ENCODE measurements around the gene CD164L2. TPM values are rescaled to one million over a fixed set of nuclear protein-coding genes. Genes with fewer than 3 reads are reported as not detected.

Gene CD164L2
- total RNA-seq, 2 donors from 2014 or later = 1.6 to 1.8 TPM

DNA sequence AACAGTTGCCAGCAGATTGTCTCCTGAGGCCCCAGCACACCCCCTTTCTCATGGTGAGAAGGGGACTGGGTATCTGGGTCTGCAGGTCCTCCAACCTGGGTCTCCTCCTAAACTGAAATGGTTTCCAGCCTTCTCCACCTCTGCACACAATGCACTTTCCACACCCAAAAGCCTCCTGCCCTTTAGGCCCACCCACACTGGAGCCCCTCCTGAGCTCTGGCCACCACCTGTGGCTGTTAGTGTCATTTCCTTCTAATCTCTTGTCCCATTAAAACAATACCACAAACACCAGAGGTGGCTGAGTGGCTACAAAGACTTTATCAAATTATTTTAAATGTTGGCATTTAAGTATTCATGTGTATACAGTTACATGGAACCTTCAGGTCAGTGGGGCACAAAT, 20.8 kb upstream of the CD164L2 start:
- Mint-ChIP-seq H3K27ac (peak overlapping the region; percentile 89), H3K27me3 (ENCODE audit: insufficient read depth) (no peaks in the 10 kb centered on the region), H3K9me3 (no peaks in the 10 kb centered on the region), H3K36me3 (ENCODE audit: low read depth) (peaks cover 17% of the 10 kb centered on the region), H3K4me3 (no peak overlapping the region), H3K4me1 (peaks cover 55% of the 10 kb centered on the region)
- no peaks in the 10 kb centered on the region for H3K27me3 ChIP-seq (ENCODE audit: control insufficient read depth, insufficient read depth, low read length, poor library complexity, severe bottlenecking)
- DNase-seq = no peak
- no peak overlapping the region for H3K9ac ChIP-seq (ENCODE audit: extremely low read depth, low read length, poor library complexity, severe bottlenecking)
- H3K36me3 ChIP-seq (ENCODE audit: control insufficient read depth, insufficient read depth, low read length) = peaks cover 20% of the 10 kb centered on the region
- H3K27ac ChIP-seq (ENCODE audit: low read depth, low read length) = peak overlapping the region; percentile 9
- H3K4me3 ChIP-seq (ENCODE audit: low read length) = no peak overlapping the region
- H3K4me1 ChIP-seq (ENCODE audit: control insufficient read depth, insufficient read depth, low read length) = peaks cover 19% of the 10 kb centered on the region
- TF ChIP-seq, protein P1, sequence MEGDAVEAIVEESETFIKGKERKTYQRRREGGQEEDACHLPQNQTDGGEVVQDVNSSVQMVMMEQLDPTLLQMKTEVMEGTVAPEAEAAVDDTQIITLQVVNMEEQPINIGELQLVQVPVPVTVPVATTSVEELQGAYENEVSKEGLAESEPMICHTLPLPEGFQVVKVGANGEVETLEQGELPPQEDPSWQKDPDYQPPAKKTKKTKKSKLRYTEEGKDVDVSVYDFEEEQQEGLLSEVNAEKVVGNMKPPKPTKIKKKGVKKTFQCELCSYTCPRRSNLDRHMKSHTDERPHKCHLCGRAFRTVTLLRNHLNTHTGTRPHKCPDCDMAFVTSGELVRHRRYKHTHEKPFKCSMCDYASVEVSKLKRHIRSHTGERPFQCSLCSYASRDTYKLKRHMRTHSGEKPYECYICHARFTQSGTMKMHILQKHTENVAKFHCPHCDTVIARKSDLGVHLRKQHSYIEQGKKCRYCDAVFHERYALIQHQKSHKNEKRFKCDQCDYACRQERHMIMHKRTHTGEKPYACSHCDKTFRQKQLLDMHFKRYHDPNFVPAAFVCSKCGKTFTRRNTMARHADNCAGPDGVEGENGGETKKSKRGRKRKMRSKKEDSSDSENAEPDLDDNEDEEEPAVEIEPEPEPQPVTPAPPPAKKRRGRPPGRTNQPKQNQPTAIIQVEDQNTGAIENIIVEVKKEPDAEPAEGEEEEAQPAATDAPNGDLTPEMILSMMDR (conservative IDR thresholded peaks at IDR 0.05) = no peak
- no peaks in the 10 kb centered on the region for H3K9me3 ChIP-seq (ENCODE audit: control insufficient read depth, low read length)

DNA sequence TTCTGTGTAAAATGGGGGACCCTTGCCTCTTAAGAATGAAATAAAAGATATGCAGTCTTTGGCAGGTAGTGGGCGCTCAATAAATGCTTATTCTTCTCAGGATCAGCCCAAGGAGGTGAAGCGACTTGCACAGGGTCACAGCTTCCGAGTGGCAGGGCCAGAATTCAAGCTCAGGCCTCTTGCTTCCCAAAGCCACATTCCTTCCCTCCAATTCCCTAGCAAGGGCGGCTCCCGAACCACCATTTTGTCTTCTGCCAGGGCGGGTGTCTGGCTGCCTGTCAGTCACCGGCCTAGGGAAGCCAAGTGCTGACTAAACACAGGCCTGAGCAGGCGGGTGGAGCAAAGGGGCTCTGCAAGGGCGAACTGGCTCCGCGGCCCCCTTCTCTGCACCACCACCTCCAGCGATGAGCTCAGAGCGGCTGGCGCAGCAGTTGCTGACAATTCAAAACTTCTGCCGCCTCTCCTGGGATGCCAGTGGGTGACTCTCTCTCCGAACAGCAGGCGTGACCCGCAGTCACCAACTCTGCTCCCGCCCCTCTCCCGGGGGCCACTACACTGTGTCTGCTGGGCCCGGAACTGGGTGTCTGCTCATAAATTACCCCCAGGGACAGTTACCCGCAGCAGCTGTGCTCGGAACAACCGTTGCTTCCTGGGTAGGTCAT, 20.1 kb upstream of the CD164L2 start:
- WGBS, 2 experiments (ENCODE audit: insufficient coverage in 1 of 2, insufficient read length in 1 of 2) = 86 to 88% methylated on average over 11 to 24 of the region's 24 CpGs
- no peaks in the 10 kb centered on the region for H3K27me3 ChIP-seq (ENCODE audit: control insufficient read depth, insufficient read depth, low read length, poor library complexity, severe bottlenecking)
- Mint-ChIP-seq H3K4me3 (no peak overlapping the region), H3K27me3 (ENCODE audit: insufficient read depth) (no peaks in the 10 kb centered on the region), H3K27ac (peak overlapping the region; percentile 89), H3K9me3 (no peaks in the 10 kb centered on the region), H3K4me1 (peaks cover 60% of the 10 kb centered on the region), H3K36me3 (ENCODE audit: low read depth) (peaks cover 10% of the 10 kb centered on the region)
- H3K4me1 ChIP-seq (ENCODE audit: control insufficient read depth, insufficient read depth, low read length) = peaks cover 24% of the 10 kb centered on the region
- H3K9me3 ChIP-seq (ENCODE audit: control insufficient read depth, low read length) = no peaks in the 10 kb centered on the region
- peak overlapping the region; percentile 9 for H3K27ac ChIP-seq (ENCODE audit: low read depth, low read length)
- H3K4me3 ChIP-seq (ENCODE audit: low read length) = no peak overlapping the region
- DNase-seq = peak; percentile 85
- H3K9ac ChIP-seq (ENCODE audit: extremely low read depth, low read length, poor library complexity, severe bottlenecking) = no peak overlapping the region
- H3K36me3 ChIP-seq (ENCODE audit: control insufficient read depth, insufficient read depth, low read length) = peaks cover 12% of the 10 kb centered on the region
- TF ChIP-seq, protein P1 (conservative IDR thresholded peaks at IDR 0.05) = peak; percentile 35

DNA sequence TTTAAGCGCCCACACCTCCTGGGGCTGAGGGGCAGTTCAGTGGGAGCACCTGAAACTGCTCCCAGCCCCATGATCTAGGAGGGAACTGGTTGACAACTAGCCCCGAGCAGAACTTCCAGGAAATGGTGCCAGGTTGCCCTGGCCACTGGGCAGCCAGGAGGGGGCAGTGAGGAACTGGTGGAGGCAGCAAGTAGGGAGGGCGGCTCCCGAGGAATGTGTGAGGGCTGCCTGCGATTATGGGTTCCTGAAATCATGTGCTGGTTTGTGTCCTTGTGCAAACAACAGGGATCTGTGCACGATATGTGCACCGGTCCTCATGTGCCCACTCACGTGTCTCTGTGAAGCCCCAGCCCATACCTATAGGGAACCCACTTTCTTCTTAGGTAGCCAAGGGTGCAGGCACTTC, 19.2 kb upstream of the CD164L2 start:
- H3K27me3 ChIP-seq (ENCODE audit: control insufficient read depth, insufficient read depth, low read length, poor library complexity, severe bottlenecking) = no peaks in the 10 kb centered on the region
- peaks cover 7% of the 10 kb centered on the region for H3K36me3 ChIP-seq (ENCODE audit: control insufficient read depth, insufficient read depth, low read length)
- Mint-ChIP-seq H3K4me3 (no peak overlapping the region), H3K4me1 (peaks cover 65% of the 10 kb centered on the region), H3K27ac (peak overlapping the region; percentile 89), H3K9me3 (no peaks in the 10 kb centered on the region), H3K36me3 (ENCODE audit: low read depth) (peaks cover 4% of the 10 kb centered on the region), H3K27me3 (ENCODE audit: insufficient read depth) (no peaks in the 10 kb centered on the region)
- no peak overlapping the region for H3K4me3 ChIP-seq (ENCODE audit: low read length)
- TF ChIP-seq, protein P1 (conservative IDR thresholded peaks at IDR 0.05) = peak; percentile 73
- peaks cover 26% of the 10 kb centered on the region for H3K4me1 ChIP-seq (ENCODE audit: control insufficient read depth, insufficient read depth, low read length)
- no peak overlapping the region for H3K9ac ChIP-seq (ENCODE audit: extremely low read depth, low read length, poor library complexity, severe bottlenecking)
- WGBS, 2 experiments (ENCODE audit: insufficient coverage in 1 of 2, insufficient read length in 1 of 2) = 77 to 87% methylated on average over 8 of the region's 8 CpGs
- no peaks in the 10 kb centered on the region for H3K9me3 ChIP-seq (ENCODE audit: control insufficient read depth, low read length)
- H3K27ac ChIP-seq (ENCODE audit: low read depth, low read length) = peak overlapping the region; percentile 9
- DNase-seq = peak; percentile 87

Measured in endodermal cell (in vitro differentiated cells).